HFF-Myc (cell line): Measurements from ENCODE around the gene TMEM151B.

Experiments used
- DNase-seq: peaks from one replicate; pipeline ENCODE4 v3.0.0-alpha.2; 2011; ENCODE audit warnings: low read depth; ENCODE audit errors: extremely low read depth
- H3K4me3 ChIP-seq: replicated peaks from 2 replicates; pipeline ENCODE4 v1.5.1; 2011; ENCODE audit warnings: low read depth, mild to moderate bottlenecking, control low read depth, low read length
- TF ChIP-seq, protein P1 (sequence below): IDR thresholded peaks from 2 replicates; pipeline ENCODE4 v1.5.1; 2012; ENCODE audit warnings: mild to moderate bottlenecking, low read depth, low read length, control low read depth; ENCODE audit errors: missing control alignments

TMEM151B gene

DNA sequence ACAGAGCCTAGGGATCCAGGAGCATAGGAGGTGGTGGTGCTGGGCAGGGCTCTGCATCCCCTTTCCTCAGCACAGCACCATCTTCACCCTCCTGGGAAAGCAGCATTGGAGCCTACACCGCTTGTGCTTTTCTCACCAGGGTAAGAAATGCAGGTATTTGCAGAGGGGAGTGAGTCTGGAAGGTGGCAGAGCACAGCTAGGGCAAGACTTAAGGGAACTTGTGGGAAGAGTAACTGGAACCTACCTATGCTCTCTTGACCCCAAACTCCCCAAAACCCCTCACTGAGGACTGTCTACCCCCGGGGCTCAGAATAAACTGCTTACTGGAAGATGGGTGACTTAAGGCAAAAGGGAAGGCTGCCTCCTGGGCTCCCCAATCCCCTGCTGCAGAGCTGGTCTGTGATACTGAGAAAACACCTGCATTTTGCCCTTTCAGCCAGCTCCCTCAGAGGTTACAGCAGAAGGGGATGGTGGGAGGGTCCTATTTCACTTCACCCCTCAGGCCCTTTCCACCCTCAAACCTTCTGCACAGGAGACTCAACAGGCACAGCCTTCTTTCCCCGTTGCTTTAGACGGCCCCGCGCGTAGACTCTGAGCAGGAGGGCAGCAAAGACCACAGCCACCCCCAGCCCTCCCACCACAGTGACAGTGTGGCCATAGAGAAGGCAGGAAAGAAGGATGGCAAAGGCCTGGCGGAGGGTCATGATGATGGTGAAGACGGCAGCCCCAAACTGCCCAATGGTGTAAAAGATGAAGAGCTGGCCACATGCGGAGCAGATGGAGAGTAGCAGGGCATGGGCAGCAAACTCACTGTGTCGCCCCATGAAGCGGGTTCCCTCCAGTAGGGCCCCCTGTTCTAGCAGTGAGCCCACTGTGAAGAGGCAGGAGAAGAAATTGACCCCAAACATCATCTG is 15.8 kb upstream of the TMEM151B start:
- H3K4me3 ChIP-seq, result peak overlapping the region; percentile 5; the same call in 1 of the 2 replicates
- TF ChIP-seq, protein P1, sequence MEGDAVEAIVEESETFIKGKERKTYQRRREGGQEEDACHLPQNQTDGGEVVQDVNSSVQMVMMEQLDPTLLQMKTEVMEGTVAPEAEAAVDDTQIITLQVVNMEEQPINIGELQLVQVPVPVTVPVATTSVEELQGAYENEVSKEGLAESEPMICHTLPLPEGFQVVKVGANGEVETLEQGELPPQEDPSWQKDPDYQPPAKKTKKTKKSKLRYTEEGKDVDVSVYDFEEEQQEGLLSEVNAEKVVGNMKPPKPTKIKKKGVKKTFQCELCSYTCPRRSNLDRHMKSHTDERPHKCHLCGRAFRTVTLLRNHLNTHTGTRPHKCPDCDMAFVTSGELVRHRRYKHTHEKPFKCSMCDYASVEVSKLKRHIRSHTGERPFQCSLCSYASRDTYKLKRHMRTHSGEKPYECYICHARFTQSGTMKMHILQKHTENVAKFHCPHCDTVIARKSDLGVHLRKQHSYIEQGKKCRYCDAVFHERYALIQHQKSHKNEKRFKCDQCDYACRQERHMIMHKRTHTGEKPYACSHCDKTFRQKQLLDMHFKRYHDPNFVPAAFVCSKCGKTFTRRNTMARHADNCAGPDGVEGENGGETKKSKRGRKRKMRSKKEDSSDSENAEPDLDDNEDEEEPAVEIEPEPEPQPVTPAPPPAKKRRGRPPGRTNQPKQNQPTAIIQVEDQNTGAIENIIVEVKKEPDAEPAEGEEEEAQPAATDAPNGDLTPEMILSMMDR, result no peak
- DNase-seq, result no peak

DNA sequence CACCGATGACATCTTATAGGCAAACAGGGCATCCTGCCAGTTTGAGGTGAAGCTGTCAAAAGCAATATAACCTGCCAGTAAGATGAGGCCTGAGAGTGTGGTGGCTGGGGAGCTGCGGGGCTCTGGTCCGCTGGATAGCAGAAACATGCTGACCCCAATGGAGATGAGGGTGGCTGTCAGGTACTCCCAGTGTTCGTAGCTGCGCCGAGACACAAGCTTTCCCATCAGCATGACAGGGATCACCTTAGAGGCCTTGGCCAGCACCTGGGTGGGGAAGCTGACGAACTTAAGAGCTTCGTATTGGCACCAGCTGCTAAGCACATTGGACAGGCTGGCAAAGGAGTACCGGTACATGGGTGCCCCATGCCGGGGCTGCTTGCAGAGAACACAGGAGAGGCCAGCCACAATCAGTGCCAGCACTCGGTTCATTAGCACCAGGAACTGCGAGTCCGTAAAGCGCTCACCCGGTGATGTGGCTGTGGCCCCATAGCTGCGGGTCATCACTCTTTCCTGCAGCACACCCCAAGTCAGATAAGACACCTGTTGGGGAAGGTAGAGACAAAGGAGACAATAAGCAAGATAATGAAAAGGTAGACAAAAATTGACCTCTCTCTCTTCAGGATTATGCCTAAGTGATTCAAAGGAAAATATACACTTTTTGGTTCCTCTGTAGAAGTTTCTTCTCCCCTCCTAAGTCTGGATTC is 15.0 kb upstream of the TMEM151B start:
- DNase-seq, result no peak
- H3K4me3 ChIP-seq, result peak overlapping the region; percentile 93
- TF ChIP-seq, protein P1, result no peak

DNA sequence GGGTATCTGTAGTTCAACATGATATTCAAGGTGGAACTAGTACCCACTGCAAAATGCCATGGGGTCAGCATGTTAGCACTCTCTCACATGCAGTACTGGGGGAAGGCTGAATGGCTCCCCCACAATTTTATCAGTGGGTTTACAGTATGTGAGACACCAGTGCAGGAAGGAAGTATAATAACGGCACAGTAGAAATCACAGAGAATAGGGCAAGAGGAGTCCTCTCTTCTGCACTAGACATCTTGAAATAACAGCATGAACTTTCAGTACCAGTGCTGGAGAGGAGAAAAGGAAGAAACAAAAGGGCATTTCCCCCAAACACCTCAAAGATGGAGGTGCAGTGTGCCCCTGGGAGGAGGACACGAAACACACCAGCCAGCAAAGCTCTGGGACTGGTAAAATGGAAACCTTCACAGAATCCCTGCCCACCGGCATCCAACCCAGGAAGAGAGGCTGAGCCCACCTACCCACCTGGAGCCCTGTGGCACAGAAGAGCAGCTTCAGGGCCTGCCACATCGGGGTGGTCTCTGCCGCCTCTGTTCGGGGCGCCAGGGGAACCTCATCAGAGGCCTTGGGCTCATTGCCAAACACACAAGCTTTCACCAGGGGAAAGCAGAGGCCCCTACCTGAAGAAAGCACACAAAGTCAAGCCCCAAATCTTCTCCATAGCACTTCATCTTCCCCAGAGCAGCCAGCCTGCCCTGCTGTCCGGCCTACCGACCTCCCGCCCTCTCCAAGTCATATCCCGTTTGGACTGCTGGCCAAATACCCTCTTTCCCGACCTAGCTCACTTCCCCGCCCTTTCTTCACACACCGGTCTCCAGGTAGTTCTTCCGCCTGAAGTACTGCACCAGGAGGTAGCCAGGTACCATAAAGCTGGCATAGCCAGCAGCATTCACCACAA is 14.1 kb upstream of the TMEM151B start:
- TF ChIP-seq, protein P1, result no peak
- DNase-seq, result no peak
- H3K4me3 ChIP-seq, result peak overlapping the region; percentile 93

DNA sequence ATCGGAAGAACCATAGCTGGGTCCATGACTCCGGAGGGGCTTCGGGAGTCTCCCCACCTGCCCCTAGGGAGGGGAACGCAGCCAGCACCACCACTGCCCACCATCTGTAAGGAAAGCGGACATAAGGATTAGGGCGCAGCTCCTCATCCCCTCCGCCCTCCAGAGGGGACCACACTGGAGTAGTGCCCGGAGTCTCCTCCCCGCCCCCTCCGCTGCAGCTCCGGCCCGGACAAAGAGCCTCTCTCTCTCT is 13.6 kb upstream of the TMEM151B start:
- TF ChIP-seq, protein P1, result no peak
- DNase-seq, result no peak

DNA sequence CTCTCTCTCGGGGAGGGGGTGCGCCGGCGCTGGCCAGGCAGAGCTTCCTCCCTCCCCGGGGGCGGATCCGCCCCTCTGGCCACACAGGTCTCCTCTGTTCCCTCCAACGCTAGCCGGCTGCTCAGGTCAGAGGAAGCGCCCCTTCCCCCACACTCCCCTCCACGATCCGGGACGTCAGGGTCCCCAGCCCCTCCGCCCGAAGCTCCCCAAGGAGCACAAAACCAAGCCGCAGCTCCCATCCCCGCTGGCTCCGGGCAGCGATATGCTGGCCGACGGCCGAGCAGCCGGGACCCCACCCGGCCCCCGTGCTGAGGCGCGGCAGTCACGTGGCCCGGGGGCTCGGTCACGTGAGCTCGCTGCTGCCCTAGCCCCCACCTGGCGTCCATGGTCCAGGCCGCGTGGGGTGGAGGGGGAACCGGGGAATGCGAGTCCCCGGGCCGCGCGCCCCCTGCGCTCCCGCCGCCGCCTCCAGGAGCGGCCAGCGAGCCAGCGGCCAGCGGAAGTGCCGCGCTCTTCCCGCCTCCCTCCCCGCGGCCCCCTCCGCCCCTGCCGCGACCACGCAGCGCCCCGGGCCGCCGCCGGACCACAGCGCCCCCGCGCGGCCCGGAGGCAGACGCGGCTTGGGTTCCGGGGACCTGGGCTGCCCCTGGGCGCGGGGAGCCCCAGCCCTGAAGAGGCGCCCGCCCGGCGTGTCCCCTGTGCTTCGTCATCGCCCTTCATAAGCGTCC is 13.1 kb upstream of the TMEM151B start, which contains the start of gene SLC35B2:
Gene SLC35B2, minus strand, starts transcription at position 504 of the 728 bp plus-strand sequence. Its CDS starts 118 bp downstream, at position 386.
- peak within 1 kb of the TSS; percentile 93 for H3K4me3 ChIP-seq
- DNase-seq, result no peak
- TF ChIP-seq, protein P1, result peak; percentile 48

More for the DNA sequence above, 13.6 kb upstream of the TMEM151B start:
- H3K4me3 ChIP-seq, result peak overlapping the region; percentile 93
